NCI-H1694 treated with DMSO at 0.1 percent for 48 hours (cell line): ENCODE results near the gene CREB3L1.
"Not testable (repeated sequence)": the region's sequence is repeated elsewhere in the genome, so short reads cannot be mapped to it uniquely, and the experiment has no call there.

Experiments used
- DNase-seq: peaks from one replicate; lab custom pipeline; 2025; lab: John Stamatoyannopoulos, UW

CREB3L1 gene

DNA sequence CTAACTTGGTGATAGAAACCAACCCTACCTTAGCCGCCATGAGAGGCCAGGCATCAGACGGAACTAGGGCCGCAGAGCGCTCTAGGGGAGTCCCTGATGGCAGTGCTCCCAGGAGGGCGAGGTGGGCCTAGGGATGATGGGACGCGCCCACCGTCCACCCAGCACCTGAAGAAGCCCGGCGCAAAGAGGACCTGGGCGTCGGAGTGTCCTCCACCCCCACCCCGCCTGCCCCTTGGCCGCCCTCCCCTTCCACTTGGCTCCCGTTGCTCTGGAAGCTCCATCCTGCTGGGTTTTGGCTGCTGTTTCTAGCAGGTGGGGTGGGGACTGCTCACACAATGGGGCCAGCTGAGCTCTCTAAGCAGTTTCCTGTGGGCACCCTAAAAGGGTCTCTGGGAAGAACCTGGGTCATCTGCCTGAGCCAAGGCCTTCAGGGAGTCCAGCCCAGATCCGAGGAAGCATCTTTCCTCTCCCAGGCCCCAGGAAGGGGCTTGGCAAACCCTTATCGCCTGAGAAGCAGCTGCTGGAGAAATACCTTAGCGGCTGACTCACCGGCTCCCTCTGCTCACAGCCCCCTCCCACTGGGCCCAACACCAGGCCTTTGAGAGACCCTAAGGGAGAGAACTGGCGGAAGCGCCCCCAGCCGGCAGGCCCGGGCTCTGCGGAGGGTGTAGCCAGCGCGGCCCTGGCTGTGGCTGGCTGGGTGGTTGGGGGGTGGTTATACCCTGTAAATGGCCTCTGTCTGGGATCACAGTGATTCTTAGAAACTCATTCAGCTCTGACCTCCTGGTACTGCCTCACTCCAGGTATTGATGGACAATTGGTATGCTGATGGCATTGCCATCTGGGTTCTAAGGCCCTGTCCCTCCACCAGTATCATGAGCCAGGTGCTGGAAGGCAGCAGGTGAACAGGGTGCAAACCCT is 19.3 kb downstream of the CREB3L1 start:
- DNase-seq = no peak

DNA sequence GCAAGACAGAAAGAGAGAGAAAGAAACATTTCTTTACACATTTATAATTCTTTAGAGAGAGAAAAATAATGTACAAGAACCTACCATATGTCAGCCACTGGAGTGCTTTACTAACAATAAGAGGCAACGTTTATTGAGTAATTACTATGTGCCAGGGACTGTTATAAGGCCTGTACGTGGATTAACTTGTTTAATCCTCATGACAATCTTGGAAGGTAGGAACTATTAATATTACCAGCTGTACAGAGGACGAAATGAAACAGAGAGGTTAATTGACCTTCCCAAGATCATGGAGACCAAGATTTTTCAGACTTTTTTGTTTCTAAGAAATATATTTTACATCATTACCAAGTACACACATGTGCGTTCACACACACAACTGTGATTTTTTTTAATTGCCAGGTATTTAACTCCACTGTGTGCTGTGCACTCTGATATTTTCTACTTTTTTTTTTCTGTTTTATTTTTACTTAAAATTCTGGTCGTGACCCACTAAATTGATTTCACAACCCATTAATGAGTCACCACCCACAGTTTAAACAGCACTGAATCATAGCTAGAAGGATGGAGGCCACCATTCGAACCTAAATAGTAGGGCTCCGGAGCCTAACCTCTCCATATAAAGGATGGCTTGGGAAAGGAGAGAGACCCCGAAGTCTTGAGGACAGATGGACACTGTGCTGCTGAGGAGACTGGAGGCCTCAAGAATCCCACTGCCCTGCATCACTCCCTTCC is 21.4 kb downstream of the CREB3L1 start:
- DNase-seq = no peak

- DNase-seq = no peak
Observed at GRCh38 chr11:46299451-46299961, 22.0 kb downstream of the CREB3L1 start.

GRCh38 chr11:46300270-46300669 is 22.8 kb downstream of the CREB3L1 start:
- DNase-seq = no peak

DNA sequence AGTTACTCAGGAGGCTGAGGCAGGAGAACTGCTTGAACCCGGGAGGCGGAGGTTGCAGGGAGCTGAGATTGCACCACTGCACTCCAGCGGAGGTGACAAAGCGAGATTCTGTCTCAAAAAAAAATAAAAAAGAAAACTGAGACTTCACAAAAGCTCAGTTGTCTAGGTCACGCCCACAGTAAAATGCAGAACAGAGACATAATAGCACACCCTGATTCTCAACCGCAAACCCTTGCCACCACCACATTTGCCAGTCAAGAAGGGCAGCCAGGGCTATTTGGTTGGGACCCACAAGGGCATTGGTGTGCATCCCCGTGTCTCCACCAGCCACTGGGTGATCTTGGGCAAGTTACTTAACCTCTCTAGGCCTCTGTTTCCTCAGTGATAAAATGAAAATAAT is 25.4 kb downstream of the CREB3L1 start:
- DNase-seq = no peak

DNA sequence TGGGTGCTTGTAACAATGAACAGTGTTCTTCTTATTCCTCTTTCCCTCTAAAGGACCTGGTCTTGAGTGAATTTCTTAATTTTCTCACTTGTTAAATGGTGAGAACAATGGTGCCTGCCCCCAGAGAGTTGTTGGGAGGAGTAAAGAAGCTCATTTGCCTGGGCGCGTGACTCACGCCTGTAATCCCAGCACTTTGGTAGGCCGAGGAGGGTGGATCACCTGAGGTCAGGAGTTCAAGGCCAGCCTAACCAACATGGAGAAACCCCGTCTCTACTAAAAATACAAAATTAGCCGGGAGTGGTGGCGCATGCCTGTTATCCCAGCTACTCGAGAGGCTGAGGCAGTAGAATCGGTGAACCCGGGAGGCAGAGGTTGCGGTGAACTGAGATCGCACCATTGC is 26.6 kb downstream of the CREB3L1 start:
- not testable (repeated sequence) for DNase-seq

DNA sequence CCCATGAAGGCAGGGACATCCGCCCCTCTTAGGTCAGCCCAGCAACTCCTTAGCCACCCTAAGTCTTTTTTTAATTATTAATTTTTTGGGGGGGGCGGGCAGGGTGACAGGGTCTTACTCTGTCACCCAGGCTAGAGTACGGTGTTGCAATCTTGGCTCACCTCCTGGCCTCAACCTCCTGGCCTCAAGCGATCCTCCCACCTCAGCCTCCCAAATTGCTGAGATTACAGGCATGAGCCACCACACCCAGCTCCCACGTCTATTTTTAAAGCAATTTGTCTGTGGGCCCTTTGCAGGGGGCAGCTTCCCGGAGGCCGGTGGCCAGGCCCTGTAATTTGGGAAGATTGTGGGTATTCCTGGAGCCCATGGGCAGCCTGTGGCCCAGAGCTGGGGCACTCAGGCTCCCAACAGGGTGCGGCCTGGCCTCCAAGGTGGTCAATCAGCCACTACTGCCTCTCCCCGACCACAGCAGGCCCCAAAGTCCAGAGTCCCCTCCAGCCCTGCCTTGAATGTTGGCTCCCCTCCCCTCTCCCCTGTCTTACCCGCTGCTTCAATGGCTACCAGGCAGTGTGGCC is 27.2 kb downstream of the CREB3L1 start:
- no peak for DNase-seq

- DNase-seq = no peak
Observed at GRCh38 chr11:46305295-46305694, 27.8 kb downstream of the CREB3L1 start.

DNA sequence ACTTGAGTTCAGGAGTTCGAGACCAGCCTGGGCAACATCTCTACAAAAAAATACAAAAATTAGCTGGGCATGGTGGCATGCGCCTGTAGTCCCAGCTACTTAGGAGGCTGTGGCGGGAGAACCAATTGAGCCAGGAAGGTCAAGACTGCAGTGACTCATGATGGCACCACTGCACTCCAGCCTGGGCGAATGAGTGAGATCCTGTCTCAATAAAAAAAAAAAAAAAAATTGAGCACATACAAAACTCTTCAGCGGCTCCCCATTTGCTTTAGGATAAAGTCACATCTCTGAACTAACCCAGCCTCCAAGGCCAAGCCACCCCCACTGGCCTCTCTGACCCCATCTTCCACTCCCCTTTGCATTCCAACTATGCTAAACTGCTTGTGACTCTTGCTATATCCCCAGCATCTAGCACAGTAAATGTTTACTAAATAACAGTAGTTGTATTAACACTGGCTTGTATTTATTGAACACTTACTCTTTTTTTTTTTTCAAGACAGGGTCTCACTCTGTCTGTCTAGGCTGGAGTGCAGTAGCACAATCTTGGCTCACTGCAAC is 28.9 kb downstream of the CREB3L1 start:
- DNase-seq = no peak

DNA sequence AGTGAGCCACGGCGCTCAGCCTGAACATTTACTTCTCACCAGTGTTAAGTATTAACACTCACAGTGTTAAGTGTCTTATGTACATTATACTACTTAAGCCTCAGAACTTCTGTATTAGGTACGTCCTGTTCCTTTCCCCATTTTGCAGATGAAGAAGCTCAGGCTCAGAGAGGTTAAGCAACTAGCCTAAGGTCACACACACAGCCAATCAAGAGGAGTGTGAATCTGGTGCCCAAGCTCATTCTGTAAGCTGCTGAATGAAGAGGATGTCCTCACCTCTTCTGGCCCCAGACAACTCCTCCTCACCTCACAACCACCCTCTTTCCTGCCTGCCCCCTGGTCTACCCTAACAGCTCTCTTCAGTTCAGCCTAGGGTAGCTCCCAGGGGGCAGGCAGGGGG is 29.9 kb downstream of the CREB3L1 start:
- DNase-seq = no peak

DNA sequence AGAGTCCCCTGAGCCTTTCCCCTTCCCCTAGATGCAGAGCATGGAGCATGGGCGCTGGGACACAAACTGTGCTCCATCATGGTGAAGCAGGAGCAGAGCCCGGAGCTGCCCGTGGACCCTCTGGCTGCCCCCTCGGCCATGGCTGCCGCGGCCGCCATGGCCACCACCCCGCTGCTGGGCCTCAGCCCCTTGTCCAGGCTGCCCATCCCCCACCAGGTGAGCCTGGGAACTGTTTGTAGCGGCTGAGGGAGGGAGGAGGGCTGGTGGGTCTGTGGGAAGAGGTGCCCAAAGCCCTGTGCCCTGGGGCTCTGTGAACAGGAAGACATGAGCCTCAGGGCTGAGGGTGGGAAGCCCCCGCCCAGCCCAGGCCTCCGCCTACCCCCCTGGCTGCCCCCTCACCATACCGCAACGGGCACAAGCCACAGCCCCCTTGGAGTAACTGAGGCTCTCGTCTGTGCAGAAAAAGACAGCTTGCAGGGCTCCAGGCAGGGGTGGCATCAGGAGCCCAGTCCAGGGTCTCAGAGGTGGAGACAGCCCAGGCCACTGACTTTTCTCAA is 30.4 kb downstream of the CREB3L1 start:
- DNase-seq = no peak

DNA sequence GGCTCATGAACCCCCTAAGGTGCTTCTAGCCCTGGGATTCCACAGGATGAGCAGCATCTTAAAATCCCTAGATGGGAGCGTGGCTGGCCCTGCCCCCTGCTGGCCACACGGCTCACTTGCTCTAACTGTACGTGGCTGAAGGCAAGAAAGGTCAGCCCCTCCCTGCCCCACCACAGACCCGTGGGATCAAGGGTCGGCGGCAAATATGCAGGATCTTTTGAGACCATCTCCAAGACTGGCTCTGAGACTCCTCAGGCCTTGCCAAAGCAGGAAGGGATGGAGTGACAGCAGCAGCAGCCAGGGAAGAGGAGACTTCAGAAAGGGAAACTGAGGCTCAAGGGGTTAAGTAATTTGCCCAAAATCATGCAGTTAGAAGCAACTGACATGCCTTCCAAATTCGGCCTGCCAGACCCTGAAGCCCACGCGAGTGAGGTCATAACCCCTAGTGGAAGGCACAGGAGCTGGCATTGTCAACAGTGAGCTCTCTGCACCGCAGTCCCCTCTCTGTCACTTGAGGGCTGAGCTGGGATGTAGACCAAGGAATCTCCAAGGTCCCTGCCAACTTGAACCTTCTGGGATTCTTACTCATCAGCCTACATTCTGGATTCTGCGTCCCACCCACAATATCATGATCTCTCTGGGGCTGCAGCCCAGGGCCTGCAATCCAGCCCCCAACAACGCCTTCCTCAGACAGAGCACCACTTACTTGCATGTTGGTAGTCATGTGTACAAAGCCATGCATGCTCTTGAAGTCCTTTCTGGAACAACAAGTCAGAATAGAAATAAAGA is 31.4 kb downstream of the CREB3L1 start:
- peak; percentile 28 for DNase-seq

DNA sequence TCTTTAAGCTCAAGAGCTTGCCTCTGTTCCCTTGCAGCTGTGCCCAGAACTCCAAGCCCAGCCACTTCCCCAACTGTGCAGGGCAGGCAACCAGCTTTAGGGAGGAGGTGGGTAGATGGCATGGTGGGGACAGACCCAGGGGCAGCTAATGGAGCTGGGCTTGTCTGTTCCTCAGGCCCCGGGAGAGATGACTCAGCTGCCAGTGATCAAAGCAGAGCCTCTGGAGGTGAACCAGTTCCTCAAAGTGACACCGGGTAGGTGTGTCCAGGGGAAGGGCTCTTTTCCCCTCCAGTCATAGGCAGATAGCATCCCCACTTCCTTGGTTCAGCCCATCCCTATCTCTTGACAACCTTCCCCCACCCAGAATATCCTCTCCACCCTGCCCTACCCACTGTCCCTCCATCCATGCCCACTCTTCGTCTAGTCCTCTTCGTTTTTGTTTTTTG is 32.4 kb downstream of the CREB3L1 start:
- no peak for DNase-seq

DNA sequence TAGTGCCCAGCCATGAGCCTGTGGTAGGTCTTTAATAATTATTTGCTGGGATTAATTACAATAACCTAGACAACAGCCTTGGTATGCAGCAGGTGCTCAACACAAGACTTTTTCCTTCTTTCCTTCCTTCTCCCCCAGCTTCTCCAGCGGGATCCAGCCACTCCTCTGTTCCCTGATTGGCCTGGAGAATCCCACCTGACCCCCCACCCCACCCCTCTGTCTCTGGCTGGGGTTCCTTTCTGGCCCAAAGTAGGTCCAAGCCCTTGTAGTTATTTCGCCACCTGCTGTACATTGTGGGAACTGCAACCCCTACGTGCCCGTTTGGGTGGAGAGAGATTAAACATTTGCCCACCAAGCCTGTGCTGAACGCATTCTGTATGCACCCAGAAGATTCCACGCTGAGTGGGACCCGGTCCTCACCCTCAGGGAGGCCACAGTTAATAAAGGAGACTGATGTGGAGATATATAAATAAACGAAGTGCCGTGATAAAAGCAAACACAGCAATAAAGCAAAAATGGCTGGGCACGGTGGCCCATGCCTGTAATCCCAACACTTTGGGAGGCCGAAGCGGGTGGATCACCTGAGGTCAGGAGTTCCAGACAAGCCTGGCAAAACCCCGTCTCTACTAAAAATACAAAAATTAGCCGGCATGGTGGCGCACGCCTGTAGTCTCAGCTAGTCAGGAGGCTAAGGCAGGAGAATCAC is 37.7 kb downstream of the CREB3L1 start:
- peak; percentile 22 for DNase-seq

- DNase-seq = no peak
Observed at GRCh38 chr11:46315783-46316563, 38.5 kb downstream of the CREB3L1 start.

- no peak for DNase-seq
Observed at GRCh38 chr11:46319074-46319453, 41.6 kb downstream of the CREB3L1 start.

GRCh38 chr11:46321757-46322156 is 44.3 kb downstream of the CREB3L1 start:
- no peak for DNase-seq

GRCh38 chr11:46322759-46323158 is 45.3 kb downstream of the CREB3L1 start:
- DNase-seq = no peak

DNA sequence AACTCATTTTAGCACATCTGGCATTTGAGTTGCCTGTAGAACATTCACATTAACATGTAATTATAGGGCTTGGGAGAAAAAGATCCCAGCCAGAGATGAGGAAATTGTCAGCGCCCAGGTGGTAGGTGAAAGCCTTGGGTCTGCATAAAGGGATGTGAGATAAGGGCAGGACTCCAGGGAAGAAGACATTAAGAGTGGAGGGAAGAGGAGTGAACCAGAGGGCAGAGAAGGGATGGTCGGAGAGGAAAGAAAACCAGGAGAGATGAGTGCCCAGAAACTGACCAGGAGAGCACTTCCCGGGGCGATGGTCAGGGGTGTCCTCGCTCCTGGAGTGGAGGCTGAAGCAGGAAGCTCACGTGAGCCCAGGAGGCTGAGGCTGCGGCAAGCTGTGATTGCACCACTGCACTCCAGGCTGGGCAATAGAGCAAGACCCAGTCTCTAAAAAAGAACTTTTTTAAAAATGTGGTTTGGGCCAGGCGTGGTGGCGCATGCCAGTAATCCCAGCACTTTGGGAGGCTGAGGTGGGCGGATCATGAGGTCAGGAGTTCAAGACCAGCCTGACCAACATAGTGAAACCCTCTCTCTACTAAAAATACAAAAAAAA is 49.5 kb downstream of the CREB3L1 start:
- DNase-seq = no peak
